Measurements from ENCODE around the gene CLTB. TPM values are rescaled to one million over a fixed set of nuclear protein-coding genes. Genes with fewer than 3 reads are reported as not detected.

Gene CLTB
- total RNA-seq (2012; rRNA removed) (87.6 and 122 TPM in 2 replicates), polyA plus RNA-seq (2012; rRNA removed) (99.9 and 133 TPM in 2 replicates), Bru-seq, nascent RNA (percentile 82 among the genes with signal in this experiment), BruChase-seq, experiment 1, labeled RNA remaining after a 6-hour chase (percentile 78 among the genes with signal in this experiment), BruChase-seq, experiment 2, labeled RNA remaining after a 2-hour chase (percentile 65 among the genes with signal in this experiment)
- polyA plus RNA-seq (2012; cell fraction: cytosol; rRNA removed): 126 and 155 TPM in 2 replicates
- 82.7 and 83.9 TPM in 2 replicates for polyA plus RNA-seq (2012; cell fraction: nucleus; rRNA removed; ENCODE audit: low replicate concordance)
- long read RNA-seq, transcript CLTB-202 (5 exons, 1,161 nt): major isoform, 110 of 114 reads
- long read RNA-seq, partial matches to known transcripts: 0 of 114 reads
- long read RNA-seq, other reads (novel, unspliced or antisense): 3 of 114 reads

- BruUV-seq (replicated peaks): no TSS peak
- Histone ChIP-seq H2AK5ac (ENCODE audit: low read depth, low read length) (peak within 1 kb of the TSS; percentile 66; the same call in 1 of the 2 replicates), H2AFZ (replicated peaks; ENCODE audit: low read length, poor library complexity) (peak within 1 kb of the TSS; percentile 90), H3K36me3 (ENCODE audit: control insufficient read depth, insufficient read depth, low read length) (no peaks in the 10 kb centered on the region), H3K4me1 (ENCODE audit: control insufficient read depth, insufficient read depth, low read length) (peaks cover 11% of the 10 kb centered on the region), H3K27ac (ENCODE audit: insufficient read depth, low read length) (peak within 1 kb of the TSS; percentile 54), H2BK5ac (ENCODE audit: low read depth, low read length, poor library complexity, severe bottlenecking) (peak within 1 kb of the TSS; percentile 50), H4K5ac (ENCODE audit: low read depth, low read length) (no peak within 1 kb of the TSS), H2BK20ac (ENCODE audit: low read depth, low read length) (peak within 1 kb of the TSS; percentile 62; the same call in 1 of the 2 replicates), H2BK15ac (ENCODE audit: low read depth, low read length) (no peak within 1 kb of the TSS), H4K20me1 (ENCODE audit: insufficient read depth, low read length) (peaks cover 35% of the 10 kb centered on the region), H3K79me1 (ENCODE audit: low read depth in 1 of 2, low read length in 2 of 2) (peaks cover 13 to 46% of the 10 kb centered on the region in 2 experiments; a peak in 3 of 4 replicates), H3K56ac (ENCODE audit: extremely low read depth, insufficient read depth, low read length) (peak within 1 kb of the TSS; percentile 57), H2BK120ac (ENCODE audit: low read depth, low read length) (peak within 1 kb of the TSS; percentile 68), H3K9me1 (ENCODE audit: insufficient read depth, low read length) (peaks cover 11% of the 10 kb centered on the region), H4K91ac (ENCODE audit: insufficient read depth, low read depth, low read length) (peak within 1 kb of the TSS; percentile 68; the same call in 1 of the 2 replicates), H3K4me3 (ENCODE audit: insufficient read depth, low read depth, low read length) (peak within 1 kb of the TSS; percentile 73), H3K23ac (ENCODE audit: low read depth, low read length) (peak within 1 kb of the TSS; percentile 90), H3K4me2 (ENCODE audit: low read depth, low read length) (peak within 1 kb of the TSS; percentile 91), H3K18ac (ENCODE audit: low read depth, low read length) (no peak within 1 kb of the TSS), H2AK9ac (replicated peaks; ENCODE audit: low read depth, low read length, poor library complexity) (peak within 1 kb of the TSS; percentile 93), H3K14ac (replicated peaks; ENCODE audit: low read depth, low read length) (peak within 1 kb of the TSS; percentile 19), H3K9ac (ENCODE audit: low read depth, low read length) (peak within 1 kb of the TSS; percentile 63), H3K4ac (ENCODE audit: low read depth, low read length) (peak within 1 kb of the TSS; percentile 65), H3K27me3 (ENCODE audit: control insufficient read depth, insufficient read depth, low read length) (peaks cover 3% of the 10 kb centered on the region; the same call in 1 of the 2 replicates), H4K8ac (ENCODE audit: low read depth in 2 of 2, low read length in 2 of 2) (peak within 1 kb of the TSS; percentile 10 to 81; a peak in 3 of 4 replicates), H3K9me3 (ENCODE audit: control insufficient read depth, insufficient read depth, low read length) (no peaks in the 10 kb centered on the region; the same call in 1 of the 2 replicates)
- ChIA-PET POLR2A (ENCODE audit: unreplicated experiment) (no interaction called here), CTCF (interaction anchor here (0.6 to 2.0 kb wide), 11 partner anchors 13 to 217 kb away, joined by 3 to 7 read pairs (median 4); no protein-coding TSS in a partner anchor)
- in situ Hi-C loops (cut with MboI; ENCODE audit: low sequenced_read_pairs): no loop called here
- dilution Hi-C loops (cut with HindIII; ENCODE audit: low sequenced_read_pairs, unreplicated experiment): no loop called here
- intact Hi-C loops (cut with micrococcal nuclease): loop anchor here (1.0 to 10.0 kb wide), 5 partner anchors 85 to 229 kb away; partner anchors contain the start of genes RNF44 and TSPAN17
- DNase-seq (peak; percentile 78), ATAC-seq (ENCODE audit: low read depth) (peak; percentile 92)
- WGBS, 2 experiments (ENCODE audit: extremely low coverage in 2 of 2, insufficient read length in 1 of 2): 0% methylated on average over 42 of the region's 107 CpGs; no CpG with 5 or more reads in 1 of the 2 experiments
- no peak for TF ChIP-seq RFX5 (IDR thresholded peaks at IDR 0.05; ENCODE audit: low read depth, low read length)
- no peak for TF ChIP-seq USF2 (IDR thresholded peaks at IDR 0.05; ENCODE audit: low read depth, low read length)
- TF ChIP-seq MXI1 (IDR thresholded peaks at IDR 0.05; ENCODE audit: borderline replicate concordance, low read depth, low read length): peak; percentile 74
- peak; percentile 96 for TF ChIP-seq MAZ (IDR thresholded peaks at IDR 0.05; ENCODE audit: borderline replicate concordance, low read depth, low read length)
- no peak for TF ChIP-seq BHLHE40 (IDR thresholded peaks at IDR 0.05; ENCODE audit: low read depth, low read length)
- no peak for TF ChIP-seq NFE2L2 (IDR thresholded peaks at IDR 0.05; ENCODE audit: low read depth, low read length)
- no peak for TF ChIP-seq ELK1 (IDR thresholded peaks at IDR 0.05; ENCODE audit: borderline replicate concordance, low read depth, low read length)
- no peak for TF ChIP-seq CHD1 (IDR thresholded peaks at IDR 0.05; ENCODE audit: low read depth, low read length)
- TF ChIP-seq MAFK (IDR thresholded peaks at IDR 0.05; ENCODE audit: low read depth, low read length): no peak
- 0 out of 2 replicates have a peak, but pooled peaks have one; percentile 3 for TF ChIP-seq CEBPB (IDR thresholded peaks at IDR 0.05; ENCODE audit: low read depth, low read length)
- peak; percentile 72 for TF ChIP-seq POLR2A (IDR thresholded peaks at IDR 0.05; ENCODE audit: low read depth, low read length)
- peak; percentile 35; the same call in 1 of the 2 replicates for TF ChIP-seq FOS (IDR thresholded peaks at IDR 0.05; ENCODE audit: low read depth, low read length)
- TF ChIP-seq RCOR1 (IDR thresholded peaks at IDR 0.05; ENCODE audit: insufficient replicate concordance, low read length): peak; percentile 5
Measured at GRCh38 chr5:176415952-176416924, at the start of gene CLTB. TSS of gene CLTB (minus strand) at chr5:176416539. CDS start at chr5:176416363, 176 bp downstream.

Data from IMR-90 (cell line).